Activated CD4-positive, alpha-beta T cell treated with anti-CD3 and anti-CD28 coated beads, Interleukin-2, amount 50 U/mL, for 48 hours (primary cell): Measurements from ENCODE around the gene IRAK3.
"Not testable (repeated sequence)": the region's sequence is repeated elsewhere in the genome, so short reads cannot be mapped to it uniquely, and the experiment has no call there.

Experiments used
- DNase-seq, 2 experiments: peaks; one replicate each; pipeline ENCODE4 v3.0.0-alpha.2; 2020

The IRAK3 gene

DNA sequence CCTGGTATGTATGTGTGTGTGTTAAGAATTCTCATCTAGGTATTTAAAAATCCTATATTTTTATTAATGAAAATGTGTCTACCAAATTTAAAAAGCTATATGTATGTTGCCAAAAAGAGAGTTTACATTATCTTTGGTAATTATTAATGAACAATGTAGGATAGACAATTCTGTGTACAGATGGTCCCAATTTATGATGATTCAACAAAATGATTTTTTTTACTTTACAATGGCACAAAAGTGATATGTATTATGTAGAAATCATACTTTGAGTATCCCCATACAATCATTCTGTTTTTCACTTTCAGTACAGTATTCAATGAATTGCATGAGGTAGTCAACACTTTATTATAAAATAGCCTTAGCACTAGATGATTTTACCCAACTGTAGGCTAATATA lies 39.4 kb downstream of the IRAK3 start:
- no peak for DNase-seq

DNA sequence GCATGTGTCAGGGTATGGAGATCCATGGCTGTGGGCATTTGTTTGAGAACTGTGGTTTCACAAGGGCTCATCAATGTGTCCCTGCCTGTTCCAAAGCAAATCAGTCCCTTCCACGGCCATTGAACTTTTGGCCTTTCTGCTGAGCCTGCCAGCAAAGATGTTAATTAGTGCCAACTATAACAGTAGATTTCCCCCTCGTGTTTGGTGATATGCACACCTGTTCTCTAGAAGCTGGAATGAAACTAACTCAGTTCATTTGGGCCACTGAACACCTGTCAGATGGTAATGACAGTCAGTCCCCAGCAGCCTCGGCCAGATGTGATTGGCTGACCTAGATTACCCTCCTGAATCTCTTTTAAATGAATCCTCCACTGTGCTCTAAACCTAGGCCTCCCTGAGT lies 43.2 kb downstream of the IRAK3 start:
- DNase-seq, result no peak

DNA sequence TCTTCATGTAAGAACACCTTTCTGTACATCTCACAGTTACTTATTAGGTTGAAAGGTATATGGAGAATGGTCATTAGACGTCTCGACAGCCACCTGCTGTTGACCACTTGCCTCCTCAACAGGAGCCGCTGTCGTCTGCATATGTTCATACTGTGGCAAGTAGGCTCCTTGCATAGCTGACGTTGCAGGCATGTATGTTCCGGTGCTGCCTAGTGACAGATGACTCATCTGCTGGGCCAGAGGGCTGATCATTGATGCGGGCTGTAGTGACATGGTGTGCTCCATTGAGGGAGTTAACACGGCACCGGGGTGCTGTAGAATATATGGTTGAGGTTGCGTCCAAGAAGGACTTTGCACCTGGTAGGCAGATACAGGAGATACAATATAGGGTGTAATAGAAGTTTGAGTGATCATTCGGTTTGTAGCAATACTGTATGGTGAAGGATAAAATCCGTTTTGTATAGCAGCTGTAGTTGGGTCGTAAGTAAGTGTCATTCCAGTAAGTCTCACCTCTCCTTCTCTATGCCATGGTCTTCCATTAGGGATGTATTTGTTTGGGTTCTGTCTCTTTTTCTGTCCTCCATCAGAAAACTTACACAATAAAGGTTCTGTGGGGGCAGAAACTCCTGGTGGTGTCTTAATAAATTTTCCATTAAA lies 45.2 kb downstream of the IRAK3 start:
- DNase-seq, result peak; percentile 20 to 38

DNA sequence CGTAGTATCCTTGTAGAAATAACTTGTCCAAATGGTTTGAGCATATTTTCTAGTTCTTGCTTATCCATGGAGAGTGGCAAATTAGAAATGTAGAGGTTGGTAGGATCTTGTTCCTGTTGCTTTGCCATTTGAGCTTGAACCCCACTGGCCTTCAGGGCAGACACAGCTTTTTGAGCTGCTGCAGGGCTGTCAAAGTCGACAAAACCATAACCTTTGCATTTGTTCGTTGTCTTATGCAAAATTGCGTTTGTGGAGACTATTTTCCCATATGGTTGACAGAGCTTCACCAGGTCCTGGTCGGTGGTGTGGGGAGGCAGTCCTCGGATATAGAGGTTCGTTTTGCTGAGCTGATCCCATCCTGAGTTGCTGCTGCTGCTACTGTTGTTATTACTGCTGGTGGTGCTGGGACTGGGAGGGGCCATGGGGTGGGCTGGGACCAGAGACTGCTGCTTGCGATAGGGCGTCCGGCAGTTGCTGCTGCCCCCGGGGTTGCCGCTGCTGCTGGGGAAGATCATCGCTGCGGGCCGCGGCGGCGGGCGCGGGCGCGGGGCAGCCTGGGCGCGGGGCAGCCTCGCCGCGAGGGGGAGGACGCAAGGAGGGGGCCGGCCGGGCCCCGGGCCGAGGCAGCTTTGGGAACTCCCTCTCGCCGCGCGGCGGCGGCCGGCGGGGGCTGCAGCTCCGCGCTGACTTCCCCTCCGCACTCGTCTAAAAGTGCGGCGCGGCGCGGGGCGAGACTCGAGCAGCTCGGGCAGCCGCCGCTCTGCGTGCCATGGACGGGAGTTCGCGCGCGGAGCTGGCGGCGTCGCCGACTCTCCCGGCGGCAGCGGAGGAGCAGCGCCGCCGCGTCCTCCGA lies 46.0 kb downstream of the IRAK3 start:
- peak; percentile 28 to 38 for DNase-seq

DNA sequence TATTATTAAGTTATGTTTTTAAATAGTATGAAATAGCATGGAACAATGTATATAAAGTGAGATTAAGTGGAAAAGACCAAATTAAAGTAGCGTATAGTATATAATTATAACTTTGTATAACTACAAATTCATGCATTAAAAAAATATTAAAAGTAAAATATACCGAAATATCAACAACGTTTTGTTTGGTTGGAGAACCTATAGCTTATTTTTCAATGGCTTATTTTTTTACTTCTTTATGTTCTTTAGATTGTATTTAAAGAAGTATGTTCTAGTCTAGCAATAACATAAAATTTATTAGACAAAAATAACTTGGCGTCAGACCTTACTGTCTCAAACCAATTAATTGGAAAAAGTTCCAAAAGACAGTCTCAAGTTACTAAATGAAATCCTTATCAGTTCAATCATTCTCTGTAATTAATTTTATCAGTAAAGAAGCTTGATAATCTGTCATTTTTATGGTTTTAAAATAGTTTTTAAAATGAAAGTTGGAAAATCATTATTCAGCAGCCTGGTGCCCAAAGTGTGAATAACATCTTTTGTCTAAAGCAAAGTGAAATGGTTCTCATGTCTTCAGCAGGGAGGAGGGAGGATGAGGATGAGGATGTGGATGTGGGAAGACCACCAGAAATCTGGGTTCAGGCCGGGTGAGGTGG lies 46.7 kb downstream of the IRAK3 start:
- DNase-seq, result no peak

- not testable (repeated sequence) for DNase-seq
These were observed 47.3 kb downstream of the IRAK3 start for GRCh38 chr12:66236282-66236675.

- no peak for DNase-seq
These were observed 48.0 kb downstream of the IRAK3 start for GRCh38 chr12:66236969-66237368.

DNA sequence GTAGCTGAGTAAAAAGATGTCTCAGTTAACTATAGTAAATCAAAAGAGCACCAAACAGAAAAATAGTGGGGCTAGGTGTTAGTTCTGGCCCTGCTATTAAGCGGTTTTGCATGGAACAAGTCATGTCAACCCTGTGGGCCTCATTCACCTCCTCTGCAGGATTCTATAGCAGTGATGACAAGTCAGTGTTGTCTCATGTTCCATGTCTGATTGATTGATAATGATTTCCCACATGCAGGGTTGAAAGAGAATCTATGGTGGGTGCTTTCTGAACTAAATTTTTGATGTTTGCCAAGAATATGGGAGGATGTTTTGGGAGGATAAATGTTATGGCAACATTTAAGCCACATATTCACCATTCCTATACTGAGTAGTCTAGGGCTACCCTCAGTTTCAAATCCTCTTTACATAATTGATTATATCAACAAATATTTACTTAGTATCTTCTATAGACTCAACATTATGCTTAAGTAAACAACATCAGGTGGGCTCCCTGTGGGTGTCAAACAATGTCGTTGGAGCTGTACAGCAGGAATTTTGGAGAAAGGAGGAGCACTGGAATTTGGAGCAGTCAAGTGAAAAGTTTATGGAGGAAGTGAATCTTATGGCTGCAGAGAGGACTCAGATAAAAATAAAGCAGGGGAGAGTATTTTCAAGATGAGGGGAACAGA lies 48.6 kb downstream of the IRAK3 start:
- no peak for DNase-seq

GRCh38 chr12:66239295-66239694 lies 50.3 kb downstream of the IRAK3 start:
- no peak for DNase-seq

DNA sequence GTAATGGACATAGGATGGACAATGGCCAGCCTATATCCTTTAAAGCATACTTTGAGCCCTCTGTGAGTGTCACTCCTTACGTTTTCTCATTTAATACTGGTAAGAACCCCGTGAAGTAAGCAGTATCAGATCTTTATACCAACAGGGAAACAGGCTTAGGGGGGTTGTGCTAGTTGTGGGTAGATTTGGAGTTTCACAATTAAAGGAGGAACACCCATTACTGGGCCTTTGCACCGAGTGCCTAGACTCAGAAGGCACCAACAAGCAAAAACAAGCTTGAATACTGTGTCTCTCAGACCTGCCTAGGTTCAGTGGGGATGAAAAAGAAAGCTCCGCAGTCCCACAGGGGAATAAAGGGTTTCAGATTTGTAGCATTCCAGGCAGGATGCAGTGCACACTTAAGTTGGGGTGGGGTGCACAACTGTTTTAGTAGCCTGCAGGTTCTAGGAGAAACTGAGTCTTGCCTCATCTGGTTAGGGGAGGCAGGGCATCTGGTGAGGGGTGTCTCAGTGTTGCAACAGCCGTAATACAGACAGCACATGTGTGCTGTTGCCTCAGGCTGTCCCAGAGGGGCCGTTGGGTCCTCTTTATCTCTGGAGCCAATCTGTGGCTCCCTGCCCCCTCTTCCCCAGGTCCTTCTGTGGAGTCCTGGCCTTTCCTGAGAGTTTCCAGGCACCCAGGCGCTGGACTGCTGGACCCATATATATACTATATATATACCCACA lies 51.2 kb downstream of the IRAK3 start:
- DNase-seq, result no peak

DNA sequence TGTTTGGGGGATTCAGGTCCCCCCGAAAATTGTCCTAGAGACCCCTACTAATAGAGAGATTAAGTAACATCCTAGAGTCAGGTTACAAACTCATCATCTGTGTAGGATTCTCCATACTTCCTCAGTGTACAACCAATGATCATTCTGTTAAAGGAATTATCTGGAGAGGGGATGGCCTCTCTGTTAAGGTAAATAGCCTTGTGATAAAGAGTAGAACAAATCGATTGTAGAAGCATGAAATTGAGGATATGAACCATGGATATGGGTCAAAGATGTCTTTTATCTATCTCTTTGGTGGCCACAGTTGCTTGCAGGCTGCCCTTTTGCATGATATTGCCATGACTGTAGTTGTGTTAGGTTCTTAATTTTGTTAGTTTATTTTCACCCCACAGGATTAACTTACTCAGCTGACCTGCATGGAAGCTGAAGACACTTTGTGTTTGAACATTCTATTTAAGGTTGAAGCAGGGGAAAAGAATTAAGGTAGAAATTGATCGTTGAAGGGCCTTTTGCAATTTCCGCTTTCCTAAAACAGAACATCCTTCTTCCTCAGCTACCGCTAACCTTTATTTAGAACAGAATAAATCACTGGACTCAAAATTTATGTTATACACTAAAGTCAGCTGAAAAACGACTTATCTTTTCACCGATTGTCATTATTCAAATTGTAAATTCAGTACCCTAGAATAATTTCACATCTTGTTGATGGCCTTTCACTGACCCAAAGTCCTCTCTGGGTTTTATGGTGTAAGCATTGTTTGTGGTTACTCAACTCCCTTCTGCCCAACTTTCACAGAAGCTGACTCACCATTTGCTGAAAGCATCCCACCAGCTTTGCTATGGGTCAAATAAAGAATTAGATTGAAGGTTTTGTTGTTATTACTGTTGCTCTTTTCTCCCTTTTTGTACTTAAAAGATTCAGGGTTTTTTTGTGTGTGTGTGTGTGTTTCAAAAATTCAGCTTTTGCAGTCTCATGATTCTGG lies 52.3 kb downstream of the IRAK3 start:
- no peak for DNase-seq

- no peak for DNase-seq
These were observed 53.3 kb downstream of the IRAK3 start for GRCh38 chr12:66242311-66242710.

- DNase-seq, result no peak
These were observed 54.9 kb downstream of the IRAK3 start for GRCh38 chr12:66243911-66244310.

- DNase-seq, result no peak
These were observed 55.4 kb downstream of the IRAK3 start for GRCh38 chr12:66244446-66244845.

DNA sequence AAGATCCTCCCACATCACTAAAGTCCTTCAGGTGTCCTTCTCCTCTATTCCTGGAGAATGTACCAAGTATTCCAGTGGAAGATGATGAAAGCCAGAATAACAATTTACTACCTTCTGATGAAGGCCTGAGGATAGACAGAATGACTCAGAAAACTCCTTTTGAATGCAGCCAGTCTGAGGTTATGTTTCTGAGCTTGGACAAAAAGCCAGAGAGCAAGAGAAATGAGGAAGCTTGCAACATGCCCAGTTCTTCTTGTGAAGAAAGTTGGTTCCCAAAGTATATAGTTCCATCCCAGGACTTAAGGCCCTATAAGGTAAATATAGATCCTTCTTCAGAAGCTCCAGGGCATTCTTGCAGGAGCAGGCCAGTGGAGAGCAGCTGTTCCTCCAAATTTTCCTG lies 58.7 kb downstream of the IRAK3 start:
- DNase-seq, result no peak

DNA sequence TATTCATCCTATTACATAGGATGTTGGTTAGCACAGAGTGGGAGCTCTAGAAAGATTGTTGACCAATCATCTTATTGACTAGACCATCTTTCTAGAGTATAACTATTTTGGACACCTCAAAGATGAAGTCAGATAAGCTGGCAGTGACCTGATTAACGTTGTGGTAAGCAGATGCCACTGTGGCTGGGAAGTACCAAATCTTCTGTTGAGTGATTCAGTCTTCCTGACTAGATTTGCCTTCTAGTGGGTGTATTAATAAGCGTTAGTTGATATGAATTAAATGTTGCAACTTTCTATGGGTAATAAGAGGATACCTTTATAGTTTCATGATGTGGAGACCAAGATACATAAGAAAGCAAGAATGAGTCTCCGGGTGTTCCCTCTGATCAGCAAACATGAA lies 62.0 kb downstream of the IRAK3 start:
- no peak for DNase-seq

DNA sequence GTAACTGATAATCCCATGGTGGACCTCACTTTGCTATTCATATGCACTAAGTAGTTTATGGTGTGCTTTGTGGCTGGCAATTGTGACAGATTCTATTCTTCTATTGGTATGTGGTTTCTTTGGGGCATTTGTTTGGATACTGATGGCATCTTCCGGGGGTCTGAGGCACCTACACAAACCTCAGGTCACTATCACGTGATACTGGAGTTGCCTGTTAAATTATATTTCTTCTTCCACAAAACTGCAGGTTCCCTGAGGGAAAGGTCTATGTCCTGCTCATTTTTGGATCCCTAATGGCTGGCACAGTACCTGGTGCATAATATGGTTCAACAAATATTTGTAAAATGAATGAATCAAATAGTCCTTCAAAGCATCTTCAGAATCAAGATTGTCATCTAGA lies 63.8 kb downstream of the IRAK3 start:
- no peak for DNase-seq

- no peak for DNase-seq
These were observed 66.7 kb downstream of the IRAK3 start for GRCh38 chr12:66255737-66256136.

GRCh38 chr12:66258011-66258410 lies 69.0 kb downstream of the IRAK3 start:
- DNase-seq, result no peak

GRCh38 chr12:66262737-66263136 lies 73.7 kb downstream of the IRAK3 start:
- DNase-seq, result no peak

DNA sequence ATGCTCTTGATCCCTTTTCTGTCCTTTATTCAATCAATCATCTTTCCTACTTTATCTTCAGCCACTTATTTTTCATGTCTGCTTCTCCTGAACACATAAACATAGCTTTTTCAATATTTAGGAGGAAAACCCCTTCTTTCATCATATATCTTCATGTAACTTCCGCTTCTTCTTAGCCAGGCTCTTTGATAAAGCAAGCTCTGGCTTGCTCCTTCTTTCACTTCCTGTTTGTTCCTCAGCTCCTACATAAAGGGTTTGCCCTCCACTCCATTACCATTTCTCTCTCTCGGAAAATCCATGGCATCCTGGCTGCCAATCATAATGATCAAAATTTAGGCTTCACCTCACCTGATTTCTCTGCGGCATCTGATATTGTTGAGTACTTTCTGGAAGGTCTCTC lies 79.5 kb downstream of the IRAK3 start:
- no peak for DNase-seq
